GM18858 (cell line): ENCODE results near the gene RXFP1.
A peak's percentile ranks its signal among the peaks of the same experiment; 100 is the strongest.

Source experiments
- ATAC-seq: cut with Tn5 transposase; IDR thresholded peaks from one replicate; pipeline ENCODE4 v1.9.1; 2021; ENCODE audit not compliant: unreplicated experiment

RXFP1 gene

GRCh38 chr4:158669310-158669709 lies 147.6 kb downstream of the RXFP1 start:
- no peak for ATAC-seq

DNA sequence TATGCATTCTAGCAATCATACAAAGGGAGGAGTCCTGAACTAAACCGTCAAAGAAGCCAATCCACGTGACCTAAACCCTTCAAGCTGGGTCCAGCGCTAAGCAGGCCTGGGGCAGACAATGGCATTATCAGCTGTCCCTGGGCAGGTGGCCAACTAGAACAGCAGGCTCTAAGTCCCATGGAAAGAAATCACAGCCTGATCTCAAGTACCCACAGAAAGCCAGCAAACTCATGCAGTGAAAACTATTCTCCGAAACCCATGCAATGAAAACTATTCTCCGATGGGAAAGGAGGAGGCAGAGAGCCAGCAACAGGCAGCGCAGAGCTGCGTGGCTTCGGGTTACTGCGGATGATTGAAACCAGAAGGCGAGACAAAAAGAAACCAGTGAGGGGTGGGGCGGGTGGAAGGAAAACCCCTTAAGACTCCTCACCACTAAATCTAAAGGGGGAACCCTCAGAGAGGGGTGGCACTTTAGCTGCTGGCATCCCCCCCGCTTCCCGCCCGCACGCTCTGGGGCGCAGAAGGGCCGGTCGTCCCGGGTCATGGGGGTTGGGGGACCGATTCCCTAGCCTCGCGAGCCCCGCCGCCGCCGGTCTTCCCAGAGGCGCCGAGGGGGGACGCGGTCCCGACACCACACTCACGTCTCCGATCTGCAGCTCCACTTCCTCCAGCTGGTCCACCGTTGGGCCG lies 149.4 kb downstream of the RXFP1 start:
- peak; percentile 18 for ATAC-seq

- no peak for ATAC-seq
Measured at GRCh38 chr4:158671665-158671914, 149.9 kb downstream of the RXFP1 start, which contains the start of gene C4orf46. Gene C4orf46, minus strand, starts transcription at chr4:158671887. Its CDS starts 86 bp downstream, at chr4:158671801.

GRCh38 chr4:158671915-158672806 lies 150.5 kb downstream of the RXFP1 start, which contains the start of gene ETFDH:
Gene ETFDH, plus strand, starts transcription at chr4:158672296. Its CDS starts 161 bp downstream, at chr4:158672457.
- peak; percentile 88 for ATAC-seq

DNA sequence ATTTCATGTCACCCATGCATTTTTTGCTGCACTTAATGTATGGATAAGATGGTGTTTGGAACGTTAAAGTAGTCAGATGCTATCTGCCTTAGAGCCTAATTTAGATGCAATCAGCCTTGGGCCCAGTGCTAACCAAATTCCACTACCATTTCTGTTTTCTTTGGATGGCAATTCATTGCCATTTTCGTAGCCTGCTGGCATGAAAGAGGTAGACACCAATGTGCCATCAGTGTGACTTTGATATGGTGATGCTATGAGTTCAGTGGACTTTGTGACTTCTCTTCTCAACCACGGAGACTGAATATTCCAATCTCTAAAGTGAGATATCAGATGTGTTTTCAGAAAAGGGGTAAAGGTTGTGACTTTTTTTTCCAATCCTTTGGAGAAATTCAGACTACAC lies 152.0 kb downstream of the RXFP1 start:
- no peak for ATAC-seq

DNA sequence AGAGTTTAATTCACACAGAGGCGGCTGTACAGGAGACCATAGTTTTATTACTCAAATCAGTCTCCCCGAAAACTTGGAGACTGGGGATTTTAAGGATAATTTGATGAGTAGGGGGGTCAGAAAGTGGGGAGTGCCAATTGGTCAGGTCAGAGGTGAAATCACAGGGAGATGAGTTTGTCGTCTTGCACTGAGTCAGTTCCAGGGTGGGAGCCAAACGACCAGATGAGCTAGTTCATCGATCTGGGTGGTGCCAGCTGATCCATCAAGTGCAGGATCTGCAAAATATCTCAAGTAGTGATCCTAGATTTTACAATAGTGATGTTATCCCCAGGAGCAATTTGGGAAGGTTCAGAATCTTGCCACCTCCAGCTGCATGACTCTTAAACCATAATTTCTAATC lies 154.4 kb downstream of the RXFP1 start:
- ATAC-seq = no peak

- no peak for ATAC-seq
Measured at GRCh38 chr4:158678767-158679166, 157.1 kb downstream of the RXFP1 start.

- ATAC-seq = no peak
Measured at GRCh38 chr4:158681629-158682028, 159.9 kb downstream of the RXFP1 start.

- ATAC-seq = no peak
Measured at GRCh38 chr4:158682066-158682465, 160.4 kb downstream of the RXFP1 start.

DNA sequence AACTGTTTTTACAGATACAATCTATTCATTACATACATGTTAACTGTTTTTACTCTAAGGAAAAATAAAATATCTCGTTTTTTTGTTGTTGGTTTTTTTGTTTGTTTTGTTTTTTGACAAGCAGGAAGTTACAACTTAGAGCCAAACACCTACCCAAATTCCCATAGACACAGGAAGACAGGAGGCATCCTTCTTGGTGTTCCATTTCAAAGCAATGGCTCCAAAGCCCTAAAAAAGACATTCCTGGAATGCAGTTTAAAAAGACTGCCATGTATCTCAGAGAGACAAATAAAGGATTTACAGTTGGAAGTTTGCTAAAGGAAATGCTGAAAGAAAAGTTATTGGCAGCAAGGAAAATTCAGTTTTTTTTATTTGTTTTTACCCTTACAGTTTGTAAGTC lies 167.1 kb downstream of the RXFP1 start:
- no peak for ATAC-seq
